Testis (tissue), 3 donors: ENCODE results near the gene CNTLN. TPM values are rescaled to one million over a fixed set of nuclear protein-coding genes. Genes with fewer than 3 reads are reported as not detected.
"Not testable (repeated sequence)": the region's sequence is repeated elsewhere in the genome, so short reads cannot be mapped to it uniquely, and the experiment has no call there.

ENCODE experiments used
- DNase-seq: peaks from one replicate; pipeline ENCODE4 v3.0.0-alpha.2; 2019
- H3K27ac ChIP-seq, 2 donors: fragments of 200-600 bp; sonication (generic); one replicate each; pipeline ENCODE4 v1.5.1; 2019
- H3K27me3 ChIP-seq: fragments of 200-600 bp; sonication (generic); one replicate; pipeline ENCODE4 v1.5.1; 2019
- H3K36me3 ChIP-seq: fragments of 200-600 bp; sonication (generic); one replicate; pipeline ENCODE4 v1.5.1; 2017; ENCODE audit warnings: low read depth; ENCODE audit errors: missing control alignments
- H3K4me1 ChIP-seq: fragments of 200-600 bp; sonication (generic); one replicate; pipeline ENCODE4 v1.5.1; 2019
- H3K4me3 ChIP-seq, 2 donors: fragments of 200-600 bp; sonication (generic); one replicate each; pipeline ENCODE4 v1.5.1; 2017 to 2019
- H3K9me3 ChIP-seq: fragments of 200-600 bp; sonication (generic); one replicate; pipeline ENCODE4 v1.5.1; 2017
- CTCF ChIP-seq, 3 experiments: fragments of 450-650 bp in 2 of 3; fragments of 200-600 bp in 1 of 3; sonication (generic) in 1 of 3; IDR thresholded peaks; one replicate each; pipeline ENCODE4 v1.5.1; 2016 to 2019; ENCODE audit warnings: antibody characterized with exemption in 3 of 3, mild to moderate bottlenecking in 2 of 3, moderate library complexity in 1 of 3
- POLR2A ChIP-seq: fragments of 450-650 bp; IDR thresholded peaks from one replicate; pipeline ENCODE4 v1.6.1; 2017; ENCODE audit warnings: antibody characterized with exemption, mild to moderate bottlenecking, moderate library complexity
- WGBS, 2 donors: methylation state at CpG; one replicate each; pipeline ENCODE4 v1.1.5; 2018; 5-methylcytosine and 5-hydroxymethylcytosine counted together
- intact Hi-C: fragments of 100-400 bp; cut with DNase I; formaldehyde crosslinking; loops from one replicate; pipeline ENCODE4 v1.15.1; 2023; ENCODE audit warnings: low total_unique reads
- polyA plus RNA-seq: library from polyadenylated mRNA; stranded (reverse); fragments of 350-450 nt; fragmentation: Illumina TruSeq; extraction: RNeasy Lipid Tissue Mini Kit (QIAGEN cat#74804); gene quantifications from one replicate; pipeline ENCODE4 v1.2.3, GENCODE V29; 2014; ENCODE audit warnings: low read depth, low replicate concordance; ENCODE audit not compliant: insufficient read depth
- total RNA-seq, 2 donors: library from RNA; depleted of rRNA; stranded (reverse); fragments of >200 nt; gene quantifications; one replicate each; pipeline ENCODE4 v1.2.3, GENCODE V29; 2016

CNTLN gene
- total and polyA plus RNA-seq, 3 donors from 2014 or later, result 6.3 to 23.7 (median 19.9) TPM

- TF ChIP-seq CTCF (IDR thresholded peaks at IDR 0.05) (no peak), POLR2A (no peak)
- Histone ChIP-seq H3K36me3 (no peaks in the 10 kb centered on the region), H3K9me3 (no peaks in the 10 kb centered on the region), H3K27me3 (no peaks in the 10 kb centered on the region), H3K4me3 (no peak overlapping the region), H3K27ac (no peak overlapping the region), H3K4me1 (no peaks in the 10 kb centered on the region)
- no peak for DNase-seq
- intact Hi-C loops, result no loop called here
- 86 to 89% methylated on average over 5 of the region's 5 CpGs for WGBS, 2 donors
Measured at GRCh38 chr9:17171309-17172094, 36.7 kb downstream of the CNTLN start.

GRCh38 chr9:17177496-17177895, 42.7 kb downstream of the CNTLN start:
- H3K4me1 ChIP-seq, intact Hi-C loops, H3K9me3 ChIP-seq, H3K4me3 ChIP-seq, H3K27ac ChIP-seq, H3K27me3 ChIP-seq, H3K36me3 ChIP-seq, DNase-seq: not testable (repeated sequence)
- 92 to 93% methylated on average over 15 of the region's 15 CpGs for WGBS, 2 donors

- TF ChIP-seq CTCF (IDR thresholded peaks at IDR 0.05) (no peak), POLR2A (no peak)
- DNase-seq, result no peak
- no peak overlapping the region for H3K27ac ChIP-seq
Measured at GRCh38 chr9:17185481-17186029, 50.7 kb downstream of the CNTLN start.

DNA sequence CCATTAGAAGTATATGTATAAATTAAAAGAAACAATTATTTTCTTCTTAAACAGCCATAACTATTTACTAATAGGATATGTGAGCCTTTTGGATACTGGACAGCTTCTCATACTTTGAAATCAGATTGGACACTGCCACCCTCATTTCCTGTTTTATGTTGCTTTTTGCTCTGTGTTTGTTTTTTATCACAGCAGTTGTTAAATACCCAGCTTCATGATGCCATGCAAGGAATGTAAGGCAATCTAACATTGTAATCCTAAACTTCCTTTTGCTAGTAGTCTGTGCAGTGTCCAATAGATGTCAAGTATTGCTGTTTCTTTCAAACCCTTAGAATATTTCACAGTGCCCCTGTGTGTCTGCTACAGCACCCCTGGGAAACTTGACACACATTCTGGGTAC, 56.2 kb downstream of the CNTLN start:
- no peak overlapping the region for H3K4me3 ChIP-seq
- no peaks in the 10 kb centered on the region for H3K36me3 ChIP-seq
- no peak overlapping the region for H3K27ac ChIP-seq
- no peaks in the 10 kb centered on the region for H3K27me3 ChIP-seq
- no peaks in the 10 kb centered on the region for H3K4me1 ChIP-seq
- TF ChIP-seq POLR2A (no peak), CTCF (IDR thresholded peaks at IDR 0.05) (no peak)
- intact Hi-C loops, result no loop called here
- no peak for DNase-seq
- no peaks in the 10 kb centered on the region for H3K9me3 ChIP-seq

More at GRCh38 chr9:17185481-17186029, 50.7 kb downstream of the CNTLN start:
- H3K9me3 ChIP-seq, result no peaks in the 10 kb centered on the region
- H3K36me3 ChIP-seq, result no peaks in the 10 kb centered on the region
- no peaks in the 10 kb centered on the region for H3K4me1 ChIP-seq
- H3K4me3 ChIP-seq, result no peak overlapping the region
- intact Hi-C loops, result no loop called here
- 81 to 83% methylated on average over 3 of the region's 3 CpGs for WGBS, 2 donors
- no peaks in the 10 kb centered on the region for H3K27me3 ChIP-seq

GRCh38 chr9:17204611-17205152, 69.8 kb downstream of the CNTLN start:
- no peak overlapping the region for H3K4me3 ChIP-seq
- H3K9me3 ChIP-seq, result no peaks in the 10 kb centered on the region
- DNase-seq, result no peak
- 53 to 82% methylated on average over 6 to 8 of the region's 8 CpGs for WGBS, 2 donors
- no peaks in the 10 kb centered on the region for H3K27me3 ChIP-seq
- H3K27ac ChIP-seq, result no peak overlapping the region
- H3K4me1 ChIP-seq, result peaks cover 3% of the 10 kb centered on the region
- no peaks in the 10 kb centered on the region for H3K36me3 ChIP-seq
- TF ChIP-seq CTCF (IDR thresholded peaks at IDR 0.05) (no peak), POLR2A (no peak)
- intact Hi-C loops, result no loop called here
